K562 (cell line): ENCODE data around the gene FAM47B.

Experiments
- NR2C2 ChIP-seq, 2 experiments: fragments of 200-800 bp in 1 of 2; sonication (Bioruptor generic) in 1 of 2; sonication (generic) in 1 of 2; formaldehyde crosslinking in 1 of 2; IDR thresholded peaks; 2 replicates each; pipeline versions ENCODE4 v1.6.1 to v1.8.0; 2016 to 2022; ENCODE audit warnings: mild to moderate bottlenecking in 1 of 2, missing compliant biosample characterization in 1 of 2, missing genetic modification characterization in 1 of 2, missing genetic modification reagents in 1 of 2
- POLR2A ChIP-seq: fragments of 450-650 bp; conservative IDR thresholded peaks from 2 replicates; pipeline ENCODE4 v1.6.1; 2016
- TF ChIP-seq, protein P1 (sequence below): sonication (generic); formaldehyde crosslinking; IDR thresholded peaks from 2 replicates; pipeline ENCODE4 v1.8.0; 2022; ENCODE audit warnings: mild to moderate bottlenecking, missing genetic modification reagents
- TF ChIP-seq, protein P2 (sequence below), 3 experiments: IDR thresholded peaks in 2 of 3; conservative IDR thresholded peaks in 1 of 3; 2 replicates each; pipeline ENCODE4 v1.5.1; 2011 to 2012; ENCODE audit warnings: low read length in 3 of 3, mild to moderate bottlenecking in 3 of 3, control low read depth in 2 of 3, improper control_type of control experiment in 1 of 3, inconsistent platforms in 1 of 3, low read depth in 1 of 3, mixed read lengths in 1 of 3, moderate library complexity in 1 of 3; ENCODE audit not compliant: insufficient read depth in 2 of 3
- TF ChIP-seq, protein P3 (sequence below): conservative IDR thresholded peaks from 2 replicates; pipeline ENCODE4 v1.6.1; 2011; ENCODE audit warnings: low read depth, mild to moderate bottlenecking, low read length; ENCODE audit not compliant: control insufficient read depth
- TF ChIP-seq, protein P4 (sequence below): fragments of 250-450 bp; sonication (Bioruptor Pico); IDR thresholded peaks from 2 replicates; pipeline ENCODE4 v1.4.0; 2020; ENCODE audit warnings: mild to moderate bottlenecking

DNA sequence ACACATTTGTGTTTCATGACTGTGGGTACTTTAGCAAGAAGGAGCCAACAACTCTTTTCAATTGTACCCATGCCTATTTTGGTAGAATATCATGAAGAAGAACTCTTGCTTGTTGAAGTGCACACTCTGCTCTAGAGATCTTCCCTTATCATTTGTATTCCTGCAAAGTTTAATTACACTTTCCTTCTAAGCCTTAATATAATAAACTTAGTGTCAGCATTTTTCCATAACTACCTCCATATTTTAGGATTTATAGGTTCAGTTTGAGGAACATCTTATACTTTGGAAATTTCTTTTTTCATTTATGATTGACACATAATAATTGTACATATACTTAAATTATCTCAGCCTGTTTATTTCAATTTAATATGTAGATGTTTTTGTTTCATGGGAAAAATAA, 19.1 kb downstream of the FAM47B start:
- TF ChIP-seq, protein P1, sequence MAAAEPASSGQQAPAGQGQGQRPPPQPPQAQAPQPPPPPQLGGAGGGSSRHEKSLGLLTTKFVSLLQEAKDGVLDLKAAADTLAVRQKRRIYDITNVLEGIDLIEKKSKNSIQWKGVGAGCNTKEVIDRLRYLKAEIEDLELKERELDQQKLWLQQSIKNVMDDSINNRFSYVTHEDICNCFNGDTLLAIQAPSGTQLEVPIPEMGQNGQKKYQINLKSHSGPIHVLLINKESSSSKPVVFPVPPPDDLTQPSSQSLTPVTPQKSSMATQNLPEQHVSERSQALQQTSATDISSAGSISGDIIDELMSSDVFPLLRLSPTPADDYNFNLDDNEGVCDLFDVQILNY (CRISPR knock-in tag) = no peak
- TF ChIP-seq NR2C2 (CRISPR knock-in tag; IDR thresholded peaks at IDR 0.05) (no peak), NR2C2 (tag; IDR thresholded peaks at IDR 0.05) (no peak), POLR2A (no peak)
- TF ChIP-seq, protein P2, sequence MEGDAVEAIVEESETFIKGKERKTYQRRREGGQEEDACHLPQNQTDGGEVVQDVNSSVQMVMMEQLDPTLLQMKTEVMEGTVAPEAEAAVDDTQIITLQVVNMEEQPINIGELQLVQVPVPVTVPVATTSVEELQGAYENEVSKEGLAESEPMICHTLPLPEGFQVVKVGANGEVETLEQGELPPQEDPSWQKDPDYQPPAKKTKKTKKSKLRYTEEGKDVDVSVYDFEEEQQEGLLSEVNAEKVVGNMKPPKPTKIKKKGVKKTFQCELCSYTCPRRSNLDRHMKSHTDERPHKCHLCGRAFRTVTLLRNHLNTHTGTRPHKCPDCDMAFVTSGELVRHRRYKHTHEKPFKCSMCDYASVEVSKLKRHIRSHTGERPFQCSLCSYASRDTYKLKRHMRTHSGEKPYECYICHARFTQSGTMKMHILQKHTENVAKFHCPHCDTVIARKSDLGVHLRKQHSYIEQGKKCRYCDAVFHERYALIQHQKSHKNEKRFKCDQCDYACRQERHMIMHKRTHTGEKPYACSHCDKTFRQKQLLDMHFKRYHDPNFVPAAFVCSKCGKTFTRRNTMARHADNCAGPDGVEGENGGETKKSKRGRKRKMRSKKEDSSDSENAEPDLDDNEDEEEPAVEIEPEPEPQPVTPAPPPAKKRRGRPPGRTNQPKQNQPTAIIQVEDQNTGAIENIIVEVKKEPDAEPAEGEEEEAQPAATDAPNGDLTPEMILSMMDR (IDR thresholded peaks at IDR 0.05 in 2 of 3, conservative IDR thresholded peaks at IDR 0.05 in 1 of 3; ENCODE audit: insufficient read depth in 2 of 3, low read depth in 1 of 3, low read length in 3 of 3) = no peak
- TF ChIP-seq, protein P3, sequence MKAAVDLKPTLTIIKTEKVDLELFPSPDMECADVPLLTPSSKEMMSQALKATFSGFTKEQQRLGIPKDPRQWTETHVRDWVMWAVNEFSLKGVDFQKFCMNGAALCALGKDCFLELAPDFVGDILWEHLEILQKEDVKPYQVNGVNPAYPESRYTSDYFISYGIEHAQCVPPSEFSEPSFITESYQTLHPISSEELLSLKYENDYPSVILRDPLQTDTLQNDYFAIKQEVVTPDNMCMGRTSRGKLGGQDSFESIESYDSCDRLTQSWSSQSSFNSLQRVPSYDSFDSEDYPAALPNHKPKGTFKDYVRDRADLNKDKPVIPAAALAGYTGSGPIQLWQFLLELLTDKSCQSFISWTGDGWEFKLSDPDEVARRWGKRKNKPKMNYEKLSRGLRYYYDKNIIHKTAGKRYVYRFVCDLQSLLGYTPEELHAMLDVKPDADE = no peak
- TF ChIP-seq, protein P4, sequence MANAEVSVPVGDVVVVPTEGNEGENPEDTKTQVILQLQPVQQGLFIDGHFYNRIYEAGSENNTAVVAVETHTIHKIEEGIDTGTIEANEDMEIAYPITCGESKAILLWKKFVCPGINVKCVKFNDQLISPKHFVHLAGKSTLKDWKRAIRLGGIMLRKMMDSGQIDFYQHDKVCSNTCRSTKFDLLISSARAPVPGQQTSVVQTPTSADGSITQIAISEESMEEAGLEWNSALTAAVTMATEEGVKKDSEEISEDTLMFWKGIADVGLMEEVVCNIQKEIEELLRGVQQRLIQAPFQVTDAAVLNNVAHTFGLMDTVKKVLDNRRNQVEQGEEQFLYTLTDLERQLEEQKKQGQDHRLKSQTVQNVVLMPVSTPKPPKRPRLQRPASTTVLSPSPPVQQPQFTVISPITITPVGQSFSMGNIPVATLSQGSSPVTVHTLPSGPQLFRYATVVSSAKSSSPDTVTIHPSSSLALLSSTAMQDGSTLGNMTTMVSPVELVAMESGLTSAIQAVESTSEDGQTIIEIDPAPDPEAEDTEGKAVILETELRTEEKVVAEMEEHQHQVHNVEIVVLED (CRISPR knock-in tag) = no peak
